GM19238 (cell line): ENCODE results near the gene MAP3K21.

Experiments used
- DNase-seq: peaks from one replicate; pipeline ENCODE4 v3.0.0; 2011; ENCODE audit warnings: low spot score; ENCODE audit not compliant: insufficient read length

MAP3K21 gene

DNA sequence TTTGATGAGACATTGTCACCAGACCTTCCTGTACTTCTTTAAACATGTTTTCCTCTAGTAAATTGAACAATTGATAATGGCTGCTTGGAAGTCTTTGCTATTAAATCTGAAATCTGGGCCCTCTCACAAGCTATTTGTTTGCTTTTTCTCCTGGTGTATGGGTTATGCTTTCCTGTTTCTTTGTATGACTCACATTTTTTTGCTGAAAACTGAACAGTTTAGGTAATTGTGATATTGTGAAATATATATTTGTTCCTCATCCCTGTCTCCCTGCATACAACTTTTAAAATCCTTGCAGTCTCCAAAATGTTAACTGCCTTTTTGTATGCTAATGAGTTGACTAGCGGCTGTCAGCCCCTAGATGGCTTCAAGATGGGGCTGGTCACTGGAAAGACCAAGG lies 61.6 kb downstream of the MAP3K21 start:
- DNase-seq, result no peak

DNA sequence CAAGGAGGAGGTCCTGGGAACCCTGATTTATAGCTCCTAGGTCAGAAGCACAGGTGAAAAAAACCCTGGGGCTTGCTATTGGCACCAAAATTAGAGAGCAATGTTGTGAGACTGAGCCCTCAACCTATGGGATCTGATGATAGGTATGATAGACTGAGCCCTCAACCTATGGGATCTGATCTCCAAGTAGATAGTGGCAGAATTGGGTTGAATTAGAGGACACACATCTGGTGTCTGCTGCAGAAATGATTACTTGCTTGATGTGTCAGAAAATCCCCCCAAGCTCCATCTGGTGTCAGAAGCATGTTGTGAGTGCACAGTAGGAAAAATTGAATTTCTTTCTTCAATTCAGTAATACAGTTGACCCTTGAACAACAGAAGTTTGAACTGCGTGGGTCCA lies 62.4 kb downstream of the MAP3K21 start:
- DNase-seq, result no peak

DNA sequence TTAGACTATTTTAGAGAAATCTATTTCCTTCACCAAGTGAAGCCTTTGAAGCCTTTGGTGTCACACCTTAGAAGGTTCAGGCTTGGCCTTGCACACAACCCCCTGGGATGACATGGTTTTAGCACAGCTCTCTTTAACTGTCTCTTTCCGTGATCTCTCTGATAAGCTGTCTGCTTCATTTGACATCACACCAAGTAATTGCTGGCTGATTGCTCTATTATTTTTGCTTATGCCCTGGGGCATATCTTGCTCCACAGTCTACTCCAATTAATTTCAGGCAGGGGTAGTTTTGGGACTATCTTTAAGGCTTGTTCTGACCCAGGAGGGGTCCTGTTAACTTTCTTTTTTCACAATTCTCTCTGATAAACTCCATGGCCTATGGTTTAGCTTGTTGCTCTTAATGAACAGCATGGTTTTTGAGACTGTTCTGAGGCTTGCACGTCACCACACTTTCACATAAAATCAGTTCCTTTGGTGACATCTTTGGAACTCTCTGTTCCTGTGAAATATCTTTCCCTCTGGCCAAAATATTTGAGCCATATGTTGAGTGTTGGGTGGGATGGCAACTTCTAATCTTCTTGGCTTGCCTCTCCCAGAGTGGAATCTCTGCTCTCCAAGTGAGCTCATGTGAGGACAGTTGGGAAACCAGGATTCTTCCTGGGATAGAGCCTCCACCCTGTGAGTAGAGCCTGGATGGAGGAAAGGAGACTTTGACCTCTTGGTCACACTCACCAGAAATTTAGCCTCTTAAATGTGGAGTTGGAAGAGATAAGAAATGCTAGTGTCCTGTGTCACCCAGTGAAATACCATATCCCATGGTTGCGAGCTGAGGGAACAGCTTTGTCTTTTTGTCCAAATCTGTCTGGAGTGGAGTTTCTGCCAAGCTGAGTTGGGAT lies 63.6 kb downstream of the MAP3K21 start:
- no peak for DNase-seq

DNA sequence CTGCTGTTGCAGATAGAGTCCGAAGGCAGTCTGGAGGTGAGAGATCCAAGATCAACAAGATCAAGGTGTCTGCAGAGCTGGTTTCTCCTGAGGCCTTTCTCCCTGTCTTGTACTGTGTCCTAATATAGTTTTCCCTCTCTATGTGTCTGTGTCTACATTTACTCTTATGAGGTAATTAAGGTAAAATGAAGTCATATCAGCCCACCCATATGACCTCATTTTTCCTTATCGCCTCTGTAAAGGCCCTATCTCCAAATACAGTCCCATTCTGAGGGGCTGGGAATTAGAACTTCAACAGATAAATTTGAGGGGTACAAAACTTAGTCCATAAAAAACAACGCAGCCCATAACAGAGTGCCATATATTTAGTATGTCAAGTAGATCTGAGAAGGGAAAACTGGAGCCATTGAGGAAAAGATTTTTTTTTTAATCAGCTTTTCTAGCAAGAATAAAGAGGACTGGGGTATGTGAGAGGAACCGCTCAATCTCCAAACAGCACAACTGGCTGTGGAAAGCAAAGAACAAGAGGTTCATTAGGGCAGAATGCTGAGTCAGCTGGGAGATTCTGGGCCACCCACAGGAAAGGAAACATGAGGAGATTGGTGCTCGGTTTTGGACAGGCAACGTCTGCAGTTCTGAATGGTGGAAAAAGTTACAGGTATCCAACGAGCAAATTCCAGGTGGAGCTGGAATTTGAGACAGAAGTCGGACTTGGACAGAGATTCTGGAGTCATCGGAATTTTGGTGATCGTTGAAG lies 65.7 kb downstream of the MAP3K21 start:
- no peak for DNase-seq

- no peak for DNase-seq
These were observed 66.6 kb downstream of the MAP3K21 start for GRCh38 chr1:233393926-233394680.

GRCh38 chr1:233394860-233395717 lies 67.6 kb downstream of the MAP3K21 start:
- peak; percentile 11 for DNase-seq

- no peak for DNase-seq
These were observed 68.5 kb downstream of the MAP3K21 start for GRCh38 chr1:233395863-233396646.

DNA sequence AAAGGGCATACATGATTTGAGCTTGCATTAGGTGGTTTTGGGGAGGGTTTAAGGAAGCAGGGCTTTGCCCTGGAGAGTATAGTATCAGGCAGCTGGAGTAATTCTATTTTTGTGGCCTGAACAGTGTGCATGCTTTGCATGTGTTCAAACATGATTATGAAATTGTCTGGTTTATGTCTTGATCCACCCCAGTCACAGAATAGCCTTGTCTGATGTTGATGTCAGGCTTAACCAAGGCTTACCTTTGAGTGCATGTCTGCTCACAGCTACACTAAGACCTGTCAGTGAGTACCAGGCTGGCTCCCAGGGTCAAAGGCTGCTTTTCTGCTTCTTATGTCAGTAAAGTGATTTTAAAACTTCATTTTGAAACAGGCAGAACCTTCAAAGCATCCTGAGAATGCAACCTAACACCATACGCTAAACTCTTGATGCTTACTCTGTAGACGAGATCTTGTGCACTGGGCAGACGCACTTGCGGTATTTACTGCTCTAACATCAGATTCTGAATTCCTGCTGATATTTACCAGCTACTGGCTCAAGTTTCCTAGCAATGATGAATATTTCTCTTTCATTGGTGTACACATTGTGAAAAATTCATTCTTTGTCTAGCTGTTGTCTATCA lies 78.9 kb downstream of the MAP3K21 start:
- no peak for DNase-seq

- no peak for DNase-seq
These were observed 79.6 kb downstream of the MAP3K21 start for GRCh38 chr1:233406994-233407631.

GRCh38 chr1:233409540-233409939 lies 82.0 kb downstream of the MAP3K21 start:
- no peak for DNase-seq

DNA sequence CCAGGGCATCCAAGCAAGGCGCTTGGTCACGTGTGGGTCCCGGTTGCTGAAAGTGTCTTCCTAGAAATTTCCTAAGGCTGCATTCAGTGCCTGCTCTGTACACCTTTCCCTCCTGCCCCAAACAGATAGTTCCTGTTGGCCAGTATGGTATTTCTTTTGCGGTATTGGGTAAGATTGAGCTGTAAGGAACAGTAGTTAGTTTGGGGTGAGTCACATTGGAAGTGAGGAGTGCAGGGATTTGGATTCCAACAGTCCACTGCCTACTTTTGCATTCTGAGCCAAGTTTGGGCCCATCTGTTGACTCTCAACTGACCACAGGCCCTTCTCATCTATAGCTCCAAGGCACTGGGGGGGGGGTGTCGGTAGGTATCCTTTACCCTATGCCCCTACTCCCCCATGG lies 83.4 kb downstream of the MAP3K21 start:
- DNase-seq, result no peak

GRCh38 chr1:233412812-233413211 lies 85.3 kb downstream of the MAP3K21 start:
- DNase-seq, result no peak

DNA sequence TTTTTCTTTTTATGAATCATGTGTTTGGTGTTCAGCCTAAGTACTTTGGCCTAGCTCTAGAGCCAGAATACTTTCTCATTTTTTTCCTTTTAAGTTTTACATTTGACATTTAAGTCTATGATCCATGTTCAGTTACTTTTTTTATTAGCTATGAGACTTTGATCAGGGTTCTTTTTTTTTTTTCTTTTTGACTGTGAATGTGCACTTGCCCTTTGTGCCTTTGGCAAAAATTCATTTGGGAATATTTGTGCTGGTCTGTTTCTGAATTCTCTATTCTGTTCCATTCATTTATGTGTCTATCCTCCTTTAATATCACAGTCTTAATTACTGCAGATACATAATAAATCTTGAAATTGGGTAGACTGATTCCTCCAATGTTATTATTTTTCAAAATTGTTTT lies 93.8 kb downstream of the MAP3K21 start:
- DNase-seq, result no peak

GRCh38 chr1:233424779-233425178 lies 97.3 kb downstream of the MAP3K21 start:
- DNase-seq, result no peak

GRCh38 chr1:233427907-233428306 lies 100.4 kb downstream of the MAP3K21 start:
- no peak for DNase-seq

GRCh38 chr1:233431753-233432403 lies 104.4 kb downstream of the MAP3K21 start:
- no peak for DNase-seq

DNA sequence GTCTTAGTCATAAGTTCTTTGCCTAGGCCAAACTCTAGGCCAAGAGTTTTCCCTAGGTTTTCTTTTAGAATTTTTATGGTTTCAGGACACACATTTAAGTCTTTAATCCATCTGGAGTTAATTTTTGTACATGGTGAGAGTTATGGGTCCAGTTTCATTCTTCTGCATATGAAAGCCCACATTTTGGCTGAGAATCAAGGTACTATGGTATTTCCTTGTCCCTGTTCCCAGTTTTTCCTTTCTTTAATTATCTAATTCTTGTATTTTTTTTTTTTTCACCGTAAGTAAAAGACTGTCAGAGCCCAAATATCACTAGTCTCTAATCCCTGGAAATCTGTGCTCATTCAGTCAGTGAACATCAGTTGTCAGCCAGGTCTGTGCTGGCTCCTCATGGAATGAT lies 105.4 kb downstream of the MAP3K21 start:
- DNase-seq, result no peak

GRCh38 chr1:233433436-233434210 lies 106.1 kb downstream of the MAP3K21 start:
- DNase-seq, result no peak
